Measurements from ENCODE around the gene SLC22A31. TPM values are rescaled to one million over a fixed set of nuclear protein-coding genes. Genes with fewer than 3 reads are reported as not detected.

Gene SLC22A31
- total RNA-seq, 6 experiments from 2014 or later, result 0.19 to 19.3 (median 6.8) TPM; not detected in 2

DNA sequence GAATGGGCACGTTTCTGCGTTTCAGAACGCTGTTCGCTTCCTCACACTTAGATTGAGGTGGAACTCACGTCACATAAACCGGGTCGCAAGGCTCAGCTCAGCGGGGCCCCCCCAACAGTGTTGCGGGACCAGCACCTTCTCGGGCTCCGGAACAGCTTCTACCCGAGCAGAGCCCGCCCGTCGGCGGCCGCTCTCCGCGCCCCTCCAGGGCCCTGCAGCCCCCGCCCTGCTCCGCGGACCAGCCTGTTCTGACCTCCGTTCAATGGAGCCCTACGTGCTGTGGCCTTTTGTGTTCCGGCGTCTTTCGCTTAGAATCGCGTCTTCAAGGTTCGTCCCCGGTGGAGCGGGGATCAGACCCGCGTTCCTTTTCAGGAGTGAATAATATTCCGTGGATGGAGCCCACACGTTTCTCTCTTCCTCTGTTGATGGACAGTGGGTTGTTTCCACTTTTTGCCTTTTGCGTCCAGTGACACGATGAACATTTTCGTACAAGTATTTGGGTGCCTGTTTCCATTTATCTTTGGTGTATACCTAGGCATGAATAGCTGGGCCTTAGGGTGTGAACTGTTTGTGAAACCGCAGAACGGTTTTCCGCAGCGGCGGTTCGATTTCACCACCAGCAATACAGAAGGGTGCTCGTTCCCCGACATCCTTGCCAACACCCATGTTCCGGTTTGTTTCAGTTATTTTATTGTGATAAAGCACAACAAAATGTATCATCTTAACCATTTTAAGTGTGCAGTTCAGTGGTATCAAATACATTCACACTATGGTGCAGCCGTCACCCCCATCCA, 2.3 kb upstream of the SLC22A31 start:
- ATAC-seq, result no peak
- TF ChIP-seq POLR2A (IDR thresholded peaks at IDR 0.05), result no peak
- TF ChIP-seq, protein P1, sequence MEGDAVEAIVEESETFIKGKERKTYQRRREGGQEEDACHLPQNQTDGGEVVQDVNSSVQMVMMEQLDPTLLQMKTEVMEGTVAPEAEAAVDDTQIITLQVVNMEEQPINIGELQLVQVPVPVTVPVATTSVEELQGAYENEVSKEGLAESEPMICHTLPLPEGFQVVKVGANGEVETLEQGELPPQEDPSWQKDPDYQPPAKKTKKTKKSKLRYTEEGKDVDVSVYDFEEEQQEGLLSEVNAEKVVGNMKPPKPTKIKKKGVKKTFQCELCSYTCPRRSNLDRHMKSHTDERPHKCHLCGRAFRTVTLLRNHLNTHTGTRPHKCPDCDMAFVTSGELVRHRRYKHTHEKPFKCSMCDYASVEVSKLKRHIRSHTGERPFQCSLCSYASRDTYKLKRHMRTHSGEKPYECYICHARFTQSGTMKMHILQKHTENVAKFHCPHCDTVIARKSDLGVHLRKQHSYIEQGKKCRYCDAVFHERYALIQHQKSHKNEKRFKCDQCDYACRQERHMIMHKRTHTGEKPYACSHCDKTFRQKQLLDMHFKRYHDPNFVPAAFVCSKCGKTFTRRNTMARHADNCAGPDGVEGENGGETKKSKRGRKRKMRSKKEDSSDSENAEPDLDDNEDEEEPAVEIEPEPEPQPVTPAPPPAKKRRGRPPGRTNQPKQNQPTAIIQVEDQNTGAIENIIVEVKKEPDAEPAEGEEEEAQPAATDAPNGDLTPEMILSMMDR (IDR thresholded peaks at IDR 0.05), result no peak

GRCh38 chr16:89201439-89202377, 1.4 kb upstream of the SLC22A31 start:
- Histone ChIP-seq H3K27ac (no peak overlapping the region), H3K36me3 (no peaks in the 10 kb centered on the region), H3K9me3 (no peaks in the 10 kb centered on the region), H3K4me3 (peak overlapping the region in 1 of 3 donors; percentile 44), H3K4me1 (peaks cover 0 to 8% (median 0%) of the 10 kb centered on the region in 4 donors), H3K27me3 (peaks cover 0 to 11% of the 10 kb centered on the region in 2 donors)
- intact Hi-C loops (cut with DNase I), result no loop called here
- no peak for TF ChIP-seq POLR2A (IDR thresholded peaks at IDR 0.05)
- TF ChIP-seq, protein P1 (IDR thresholded peaks at IDR 0.05), result no peak
- peak; percentile 63 to 88 (median 71) for DNase-seq
- ATAC-seq, result peak; percentile 78 to 95 (median 91)
- WGBS (ENCODE audit: insufficient coverage, low coverage, low lambda C conversion rate, missing lambda C conversion rate), result 2% methylated on average over 17 of the region's 111 CpGs

More for the DNA sequence above, 2.3 kb upstream of the SLC22A31 start:
- Histone ChIP-seq H3K27ac (no peak overlapping the region), H3K27me3 (peaks cover 0 to 11% of the 10 kb centered on the region in 2 donors), H3K4me1 (peaks cover 0 to 8% (median 0%) of the 10 kb centered on the region in 4 donors), H3K4me3 (peak overlapping the region in 1 of 3 donors; percentile 44), H3K9me3 (no peaks in the 10 kb centered on the region), H3K36me3 (no peaks in the 10 kb centered on the region)
- DNase-seq, result peak in 1 of 3 donors; percentile 15
- intact Hi-C loops (cut with DNase I), result no loop called here
- WGBS (ENCODE audit: insufficient coverage, low coverage, low lambda C conversion rate, missing lambda C conversion rate), result 52% methylated on average over 39 of the region's 49 CpGs

- TF ChIP-seq, protein P1 (IDR thresholded peaks at IDR 0.05), result no peak
- TF ChIP-seq POLR2A (IDR thresholded peaks at IDR 0.05), result no peak
- Histone ChIP-seq H3K27me3 (peaks cover 0 to 11% of the 10 kb centered on the region in 2 donors), H3K9me3 (no peaks in the 10 kb centered on the region), H3K27ac (no peak overlapping the region), H3K4me3 (peak overlapping the region in 1 of 3 donors; percentile 29), H3K36me3 (no peaks in the 10 kb centered on the region), H3K4me1 (peaks cover 0 to 8% (median 0%) of the 10 kb centered on the region in 4 donors)
- DNase-seq (peak in 1 of 3 donors; percentile 15), ATAC-seq (no peak)
- 0% methylated on average over 1 of the region's 58 CpGs for WGBS (ENCODE audit: insufficient coverage, low coverage, low lambda C conversion rate, missing lambda C conversion rate)
- intact Hi-C loops (cut with DNase I), result no loop called here
These were observed 594 bp upstream of the SLC22A31 start for GRCh38 chr16:89200850-89201411.

Measured in right lobe of liver (tissue), 6 donors.